MG63 (cell line): ENCODE results near the gene MYO18B. TPM values are rescaled to one million over a fixed set of nuclear protein-coding genes. Genes with fewer than 3 reads are reported as not detected.

Experiments
- DNase-seq: peaks from one replicate; pipeline ENCODE4 v3.0.0-alpha.2; 2020
- H3K27me3 ChIP-seq: fragments of 250-450 bp; sonication (Bioruptor Pico); 2 replicates; pipeline ENCODE4 v1.5.1; 2020; ENCODE audit warnings: mild to moderate bottlenecking, moderate library complexity
- H3K36me3 ChIP-seq: fragments of 250-450 bp; sonication (Bioruptor Pico); 2 replicates; pipeline ENCODE4 v1.5.1; 2020; ENCODE audit warnings: mild to moderate bottlenecking, moderate library complexity
- H3K4me3 ChIP-seq: fragments of 250-450 bp; sonication (Bioruptor Pico); 2 replicates; pipeline ENCODE4 v1.5.1; 2020; ENCODE audit warnings: mild to moderate bottlenecking, moderate library complexity
- H3K9me3 ChIP-seq: fragments of 250-450 bp; sonication (Bioruptor Pico); 2 replicates; pipeline ENCODE4 v1.5.1; 2020; ENCODE audit warnings: mild to moderate bottlenecking, moderate library complexity
- total RNA-seq: library from RNA; depleted of rRNA; stranded (reverse); fragments of >200 nt; shearing (Covaris generic); gene quantifications from 2 replicates; pipeline ENCODE4 v1.2.3, GENCODE V29; 2014; ENCODE audit warnings: low replicate concordance

MYO18B gene
- total RNA-seq, 1 experiment from 2014 or later: not detected

- H3K36me3 ChIP-seq: no peaks in the 10 kb centered on the region
- DNase-seq: no peak
- no peaks in the 10 kb centered on the region for H3K27me3 ChIP-seq
- H3K4me3 ChIP-seq: no peak overlapping the region
- no peaks in the 10 kb centered on the region for H3K9me3 ChIP-seq
Measured at GRCh38 chr22:25782831-25783230, 40.8 kb downstream of the MYO18B start.

GRCh38 chr22:25783856-25784255 lies 41.9 kb downstream of the MYO18B start:
- Histone ChIP-seq H3K36me3 (no peaks in the 10 kb centered on the region), H3K4me3 (no peak overlapping the region), H3K9me3 (no peaks in the 10 kb centered on the region), H3K27me3 (no peaks in the 10 kb centered on the region)
- no peak for DNase-seq

GRCh38 chr22:25786165-25786564 lies 44.2 kb downstream of the MYO18B start:
- Histone ChIP-seq H3K27me3 (no peaks in the 10 kb centered on the region), H3K9me3 (no peaks in the 10 kb centered on the region), H3K36me3 (no peaks in the 10 kb centered on the region), H3K4me3 (no peak overlapping the region)
- DNase-seq: no peak

GRCh38 chr22:25791556-25791955 lies 49.6 kb downstream of the MYO18B start:
- Histone ChIP-seq H3K36me3 (no peaks in the 10 kb centered on the region), H3K27me3 (no peaks in the 10 kb centered on the region), H3K9me3 (no peaks in the 10 kb centered on the region), H3K4me3 (no peak overlapping the region)
- no peak for DNase-seq

GRCh38 chr22:25795478-25795877 lies 53.5 kb downstream of the MYO18B start:
- H3K36me3 ChIP-seq: no peaks in the 10 kb centered on the region
- DNase-seq: no peak
- no peaks in the 10 kb centered on the region for H3K9me3 ChIP-seq
- H3K27me3 ChIP-seq: no peaks in the 10 kb centered on the region
- H3K4me3 ChIP-seq: no peak overlapping the region

- H3K27me3 ChIP-seq: no peaks in the 10 kb centered on the region; the same call in 1 of the 2 replicates
- H3K9me3 ChIP-seq: no peaks in the 10 kb centered on the region
- no peak overlapping the region for H3K4me3 ChIP-seq
- DNase-seq: no peak
- no peaks in the 10 kb centered on the region for H3K36me3 ChIP-seq
Measured at GRCh38 chr22:25797498-25798290, 55.7 kb downstream of the MYO18B start.

- H3K4me3 ChIP-seq: no peak overlapping the region
- H3K9me3 ChIP-seq: no peaks in the 10 kb centered on the region
- H3K27me3 ChIP-seq: no peaks in the 10 kb centered on the region; the same call in 1 of the 2 replicates
- no peaks in the 10 kb centered on the region for H3K36me3 ChIP-seq
- DNase-seq: no peak
Measured at GRCh38 chr22:25800766-25801165, 58.8 kb downstream of the MYO18B start.

GRCh38 chr22:25802018-25802417 lies 60.0 kb downstream of the MYO18B start:
- no peaks in the 10 kb centered on the region for H3K9me3 ChIP-seq
- DNase-seq: no peak
- no peaks in the 10 kb centered on the region; the same call in 1 of the 2 replicates for H3K27me3 ChIP-seq
- no peaks in the 10 kb centered on the region for H3K36me3 ChIP-seq
- H3K4me3 ChIP-seq: no peak overlapping the region

- Histone ChIP-seq H3K27me3 (no peaks in the 10 kb centered on the region; the same call in 1 of the 2 replicates), H3K4me3 (no peak overlapping the region), H3K36me3 (no peaks in the 10 kb centered on the region), H3K9me3 (no peaks in the 10 kb centered on the region)
- no peak for DNase-seq
Measured at GRCh38 chr22:25804676-25805075, 62.7 kb downstream of the MYO18B start.

- Histone ChIP-seq H3K4me3 (no peak overlapping the region), H3K27me3 (no peaks in the 10 kb centered on the region; the same call in 1 of the 2 replicates), H3K9me3 (no peaks in the 10 kb centered on the region), H3K36me3 (no peaks in the 10 kb centered on the region)
- DNase-seq: no peak
Measured at GRCh38 chr22:25806579-25806978, 64.6 kb downstream of the MYO18B start.

GRCh38 chr22:25814685-25815084 lies 72.7 kb downstream of the MYO18B start:
- H3K4me3 ChIP-seq: no peak overlapping the region
- no peaks in the 10 kb centered on the region for H3K9me3 ChIP-seq
- no peak for DNase-seq
- no peaks in the 10 kb centered on the region for H3K27me3 ChIP-seq
- no peaks in the 10 kb centered on the region for H3K36me3 ChIP-seq

- DNase-seq: no peak
- H3K4me3 ChIP-seq: no peak overlapping the region
- no peaks in the 10 kb centered on the region for H3K36me3 ChIP-seq
- no peaks in the 10 kb centered on the region for H3K9me3 ChIP-seq
- H3K27me3 ChIP-seq: no peaks in the 10 kb centered on the region
Measured at GRCh38 chr22:25815561-25815960, 73.6 kb downstream of the MYO18B start.

GRCh38 chr22:25816522-25817059 lies 74.6 kb downstream of the MYO18B start:
- Histone ChIP-seq H3K27me3 (no peaks in the 10 kb centered on the region), H3K36me3 (no peaks in the 10 kb centered on the region), H3K9me3 (no peaks in the 10 kb centered on the region), H3K4me3 (no peak overlapping the region)
- DNase-seq: no peak

GRCh38 chr22:25817092-25817943 lies 75.3 kb downstream of the MYO18B start:
- Histone ChIP-seq H3K36me3 (no peaks in the 10 kb centered on the region), H3K27me3 (no peaks in the 10 kb centered on the region), H3K9me3 (no peaks in the 10 kb centered on the region), H3K4me3 (no peak overlapping the region)
- no peak for DNase-seq

GRCh38 chr22:25818541-25818940 lies 76.6 kb downstream of the MYO18B start:
- Histone ChIP-seq H3K36me3 (no peaks in the 10 kb centered on the region), H3K9me3 (no peaks in the 10 kb centered on the region), H3K27me3 (no peaks in the 10 kb centered on the region), H3K4me3 (no peak overlapping the region)
- no peak for DNase-seq

- no peaks in the 10 kb centered on the region for H3K27me3 ChIP-seq
- H3K9me3 ChIP-seq: no peaks in the 10 kb centered on the region
- no peak overlapping the region for H3K4me3 ChIP-seq
- no peaks in the 10 kb centered on the region for H3K36me3 ChIP-seq
- no peak for DNase-seq
Measured at GRCh38 chr22:25822344-25822743, 80.4 kb downstream of the MYO18B start.

- Histone ChIP-seq H3K9me3 (no peaks in the 10 kb centered on the region), H3K36me3 (no peaks in the 10 kb centered on the region), H3K27me3 (no peaks in the 10 kb centered on the region), H3K4me3 (no peak overlapping the region)
- no peak for DNase-seq
Measured at GRCh38 chr22:25823276-25823675, 81.3 kb downstream of the MYO18B start.
